ENCODE measurements around the gene SLC22A17. TPM values are rescaled to one million over a fixed set of nuclear protein-coding genes. Genes with fewer than 3 reads are reported as not detected.

The SLC22A17 gene
- total RNA-seq: 17.1 and 18.3 TPM in 2 replicates

GRCh38 chr14:23352506-23353432, at the start of gene SLC22A17:
Gene SLC22A17, minus strand, starts transcription at chr14:23352887.

GRCh38 chr14:23376482-23377197, 24.0 kb upstream of the SLC22A17 start, which contains the start of gene CMTM5:
Gene CMTM5, plus strand, starts transcription at chr14:23377046. Its CDS starts 206 bp downstream, at chr14:23377252.

GRCh38 chr14:23372509-23372908, 19.8 kb upstream of the SLC22A17 start, which contains the start of gene IL25:
Gene IL25, plus strand, starts transcription at chr14:23372809.

GRCh38 chr14:23365036-23365731, 12.5 kb upstream of the SLC22A17 start, which contains the start of gene EFS:
Gene EFS, minus strand, starts transcription at chr14:23365172. Its CDS starts 147 bp downstream, at chr14:23365025.

GRCh38 chr14:23320584-23321571, 31.8 kb downstream of the SLC22A17 start, which contains the start of gene PABPN1:
Gene PABPN1, plus strand, starts transcription at chr14:23321457. Its CDS starts 13 bp downstream, at chr14:23321470.

GRCh38 chr14:23306412-23307145, 46.1 kb downstream of the SLC22A17 start, which contains the start of gene BCL2L2:
Gene BCL2L2, plus strand, starts transcription at chr14:23306833. Its CDS starts 935 bp downstream, at chr14:23307768.

GRCh38 chr14:23302290-23303225, 50.1 kb downstream of the SLC22A17 start, which contains the start of gene PPP1R3E:
Gene PPP1R3E, minus strand, starts transcription at chr14:23302859. Its CDS starts 283 bp downstream, at chr14:23302576.

Small RNA genes within 50 kb of the gene (small RNA-seq; reads per million reads assigned to genes)
- gene MIR208A: not detected

Other genes starting within 250 kb of the SLC22A17 start
- gene CIROP, start 247.9 kb downstream of the SLC22A17 start, total RNA-seq: 0.26 TPM in 1 of 2 replicates, not detected in the other
- gene CEBPE, start 233.6 kb downstream of the SLC22A17 start, total RNA-seq: 0.13 TPM in 1 of 2 replicates, not detected in the other
- gene SLC7A8, start 169.2 kb downstream of the SLC22A17 start, total RNA-seq: 94.3 and 98.6 TPM in 2 replicates
- not detected in 2 replicates for gene RNF212B, start 115.0 kb downstream of the SLC22A17 start, total RNA-seq
- 6.1 and 7.8 TPM in 2 replicates for gene HOMEZ, start 66.8 kb downstream of the SLC22A17 start, total RNA-seq
- gene PPP1R3E, start 50.0 kb downstream of the SLC22A17 start, total RNA-seq: 7.2 and 10.8 TPM in 2 replicates
- gene BCL2L2, start 46.1 kb downstream of the SLC22A17 start, total RNA-seq: 17.2 and 17.9 TPM in 2 replicates
- 43.4 and 44.4 TPM in 2 replicates for gene PABPN1, start 31.4 kb downstream of the SLC22A17 start, total RNA-seq
- 15.5 and 18.4 TPM in 2 replicates for gene EFS, start 12.3 kb upstream of the SLC22A17 start, total RNA-seq
- gene IL25, start 19.9 kb upstream of the SLC22A17 start, total RNA-seq: not detected in 2 replicates
- 0.22 and 0.26 TPM in 2 replicates for gene CMTM5, start 24.2 kb upstream of the SLC22A17 start, total RNA-seq
- not detected in 2 replicates for gene MYH6, start 55.4 kb upstream of the SLC22A17 start, total RNA-seq
- gene MYH7, start 82.8 kb upstream of the SLC22A17 start, total RNA-seq: not detected in 2 replicates
- 37.7 and 49.9 TPM in 2 replicates for gene NGDN, start 116.8 kb upstream of the SLC22A17 start, total RNA-seq
- gene ZFHX2, start 198.9 kb upstream of the SLC22A17 start, total RNA-seq: 0.32 and 0.39 TPM in 2 replicates
- 24.0 and 25.0 TPM in 2 replicates for gene THTPA, start 203.4 kb upstream of the SLC22A17 start, total RNA-seq
- 7.1 and 14.4 TPM in 2 replicates for gene AP1G2, start 214.9 kb upstream of the SLC22A17 start, total RNA-seq
- gene JPH4, start 225.9 kb upstream of the SLC22A17 start, total RNA-seq: not detected in 2 replicates

Measured in articular chondrocyte of knee joint (primary cell).